ENCODE data around the gene LYRM4.

DNA sequence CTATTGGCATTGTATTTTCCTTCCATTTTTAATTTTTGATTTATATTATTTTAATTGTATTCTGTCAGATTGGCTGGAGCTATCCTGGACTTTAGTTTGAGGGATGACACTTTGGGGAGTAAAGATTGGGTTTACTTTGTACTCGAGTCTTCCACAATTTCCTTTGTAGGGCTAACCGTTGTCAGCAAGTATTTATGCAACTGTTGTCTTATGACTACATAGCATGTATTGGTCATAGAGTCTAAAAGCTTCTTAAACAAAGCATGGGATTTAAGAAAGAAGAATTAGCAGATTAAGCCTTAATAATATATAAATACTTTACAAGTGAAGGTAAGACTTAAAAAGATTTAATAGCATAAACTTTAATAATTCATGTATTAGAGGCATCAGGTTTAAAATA is 20.2 kb upstream of the LYRM4 start:
- TF ChIP-seq, protein P1, sequence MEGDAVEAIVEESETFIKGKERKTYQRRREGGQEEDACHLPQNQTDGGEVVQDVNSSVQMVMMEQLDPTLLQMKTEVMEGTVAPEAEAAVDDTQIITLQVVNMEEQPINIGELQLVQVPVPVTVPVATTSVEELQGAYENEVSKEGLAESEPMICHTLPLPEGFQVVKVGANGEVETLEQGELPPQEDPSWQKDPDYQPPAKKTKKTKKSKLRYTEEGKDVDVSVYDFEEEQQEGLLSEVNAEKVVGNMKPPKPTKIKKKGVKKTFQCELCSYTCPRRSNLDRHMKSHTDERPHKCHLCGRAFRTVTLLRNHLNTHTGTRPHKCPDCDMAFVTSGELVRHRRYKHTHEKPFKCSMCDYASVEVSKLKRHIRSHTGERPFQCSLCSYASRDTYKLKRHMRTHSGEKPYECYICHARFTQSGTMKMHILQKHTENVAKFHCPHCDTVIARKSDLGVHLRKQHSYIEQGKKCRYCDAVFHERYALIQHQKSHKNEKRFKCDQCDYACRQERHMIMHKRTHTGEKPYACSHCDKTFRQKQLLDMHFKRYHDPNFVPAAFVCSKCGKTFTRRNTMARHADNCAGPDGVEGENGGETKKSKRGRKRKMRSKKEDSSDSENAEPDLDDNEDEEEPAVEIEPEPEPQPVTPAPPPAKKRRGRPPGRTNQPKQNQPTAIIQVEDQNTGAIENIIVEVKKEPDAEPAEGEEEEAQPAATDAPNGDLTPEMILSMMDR (IDR thresholded peaks at IDR 0.05; ENCODE audit: insufficient read depth, low read length): no peak
- no peak for TF ChIP-seq POLR2AphosphoS5 (IDR thresholded peaks at IDR 0.05; ENCODE audit: low read depth)
- TF ChIP-seq, protein P2, sequence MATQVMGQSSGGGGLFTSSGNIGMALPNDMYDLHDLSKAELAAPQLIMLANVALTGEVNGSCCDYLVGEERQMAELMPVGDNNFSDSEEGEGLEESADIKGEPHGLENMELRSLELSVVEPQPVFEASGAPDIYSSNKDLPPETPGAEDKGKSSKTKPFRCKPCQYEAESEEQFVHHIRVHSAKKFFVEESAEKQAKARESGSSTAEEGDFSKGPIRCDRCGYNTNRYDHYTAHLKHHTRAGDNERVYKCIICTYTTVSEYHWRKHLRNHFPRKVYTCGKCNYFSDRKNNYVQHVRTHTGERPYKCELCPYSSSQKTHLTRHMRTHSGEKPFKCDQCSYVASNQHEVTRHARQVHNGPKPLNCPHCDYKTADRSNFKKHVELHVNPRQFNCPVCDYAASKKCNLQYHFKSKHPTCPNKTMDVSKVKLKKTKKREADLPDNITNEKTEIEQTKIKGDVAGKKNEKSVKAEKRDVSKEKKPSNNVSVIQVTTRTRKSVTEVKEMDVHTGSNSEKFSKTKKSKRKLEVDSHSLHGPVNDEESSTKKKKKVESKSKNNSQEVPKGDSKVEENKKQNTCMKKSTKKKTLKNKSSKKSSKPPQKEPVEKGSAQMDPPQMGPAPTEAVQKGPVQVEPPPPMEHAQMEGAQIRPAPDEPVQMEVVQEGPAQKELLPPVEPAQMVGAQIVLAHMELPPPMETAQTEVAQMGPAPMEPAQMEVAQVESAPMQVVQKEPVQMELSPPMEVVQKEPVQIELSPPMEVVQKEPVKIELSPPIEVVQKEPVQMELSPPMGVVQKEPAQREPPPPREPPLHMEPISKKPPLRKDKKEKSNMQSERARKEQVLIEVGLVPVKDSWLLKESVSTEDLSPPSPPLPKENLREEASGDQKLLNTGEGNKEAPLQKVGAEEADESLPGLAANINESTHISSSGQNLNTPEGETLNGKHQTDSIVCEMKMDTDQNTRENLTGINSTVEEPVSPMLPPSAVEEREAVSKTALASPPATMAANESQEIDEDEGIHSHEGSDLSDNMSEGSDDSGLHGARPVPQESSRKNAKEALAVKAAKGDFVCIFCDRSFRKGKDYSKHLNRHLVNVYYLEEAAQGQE (IDR thresholded peaks at IDR 0.05; ENCODE audit: insufficient replicate concordance, low read depth): no peak
- TF ChIP-seq GABPA (IDR thresholded peaks at IDR 0.05; ENCODE audit: low read depth): no peak
- TF ChIP-seq SPI1 (IDR thresholded peaks at IDR 0.05; ENCODE audit: borderline replicate concordance, low read depth): no peak
